H9 (cell line): Measurements from ENCODE around the gene GMPR2. TPM values are rescaled to one million over a fixed set of nuclear protein-coding genes. Genes with fewer than 3 reads are reported as not detected.

Experiments
- DNase-seq: peaks from one replicate; pipeline ENCODE4 v3.0.0-alpha.2; 2017
- H2AFZ ChIP-seq: one replicate; pipeline ENCODE4 v1.6.1; 2013; ENCODE audit warnings: mild to moderate bottlenecking, low read length, control low read depth, moderate library complexity
- H2AK5ac ChIP-seq: 2 replicates; pipeline ENCODE4 v1.6.1; 2013; ENCODE audit warnings: low read length, control low read depth, mixed read lengths; ENCODE audit not compliant: insufficient read length
- H2BK120ac ChIP-seq: one replicate; pipeline ENCODE4 v1.6.1; 2013; ENCODE audit warnings: low read depth, mild to moderate bottlenecking, low read length, control low read depth, inconsistent platforms; ENCODE audit not compliant: poor library complexity, severe bottlenecking
- H2BK12ac ChIP-seq: 2 replicates; pipeline ENCODE4 v1.6.1; 2013; ENCODE audit warnings: low read length, control low read depth, mixed read lengths, low read depth; ENCODE audit not compliant: insufficient read length
- H2BK15ac ChIP-seq: 2 replicates; pipeline ENCODE4 v1.6.1; 2013; ENCODE audit warnings: low read depth, low read length, control low read depth
- H2BK20ac ChIP-seq: one replicate; pipeline ENCODE4 v1.6.1; 2013; ENCODE audit warnings: low read depth, mild to moderate bottlenecking, low read length, control low read depth, inconsistent platforms; ENCODE audit not compliant: poor library complexity, severe bottlenecking
- H2BK5ac ChIP-seq: 2 replicates; pipeline ENCODE4 v1.6.1; 2013; ENCODE audit warnings: low read length, control low read depth, mixed read lengths; ENCODE audit not compliant: insufficient read length
- H3K14ac ChIP-seq: 2 replicates; pipeline ENCODE4 v1.6.1; 2013; ENCODE audit warnings: low read length, control low read depth; ENCODE audit not compliant: insufficient read depth
- H3K18ac ChIP-seq: 2 replicates; pipeline ENCODE4 v1.6.1; 2013; ENCODE audit warnings: low read depth, mild to moderate bottlenecking, mixed read lengths, low read length, control low read depth; ENCODE audit not compliant: insufficient read length
- H3K23ac ChIP-seq: 2 replicates; pipeline ENCODE4 v1.6.1; 2013; ENCODE audit warnings: low read length, control low read depth, mixed read lengths, low read depth; ENCODE audit not compliant: insufficient read length
- H3K23me2 ChIP-seq: 2 replicates; pipeline ENCODE4 v1.6.1; 2013; ENCODE audit warnings: low read depth, mild to moderate bottlenecking, mixed read lengths, low read length, control low read depth; ENCODE audit not compliant: insufficient read length, poor library complexity, severe bottlenecking
- H3K27ac ChIP-seq: 2 replicates; pipeline ENCODE4 v1.5.1; 2013; ENCODE audit warnings: low read length, control low read depth, mixed read lengths, low read depth; ENCODE audit not compliant: insufficient read length
- H3K27me3 ChIP-seq: 2 replicates; pipeline ENCODE4 v1.6.1; 2013; ENCODE audit warnings: low read length, control low read depth, inconsistent platforms; ENCODE audit not compliant: insufficient read depth
- H3K4ac ChIP-seq: 2 replicates; pipeline ENCODE4 v1.6.1; 2013; ENCODE audit warnings: low read depth, mild to moderate bottlenecking, control low read depth, inconsistent platforms, low read length, moderate library complexity
- H3K4me1 ChIP-seq: 2 replicates; pipeline ENCODE4 v1.6.1; 2013; ENCODE audit warnings: low read length, control low read depth, inconsistent platforms; ENCODE audit not compliant: insufficient read depth
- H3K4me2 ChIP-seq: 2 replicates; pipeline ENCODE4 v1.6.1; 2013; ENCODE audit warnings: low read length, control low read depth, mixed read lengths; ENCODE audit not compliant: insufficient read length, insufficient read depth
- H3K56ac ChIP-seq: 2 replicates; pipeline ENCODE4 v1.6.1; 2013; ENCODE audit warnings: low read depth, mild to moderate bottlenecking, mixed read lengths, low read length, control low read depth; ENCODE audit not compliant: insufficient read length
- H3K79me1 ChIP-seq: 2 replicates; pipeline ENCODE4 v1.6.1; 2013; ENCODE audit warnings: low read depth, mild to moderate bottlenecking, moderate library complexity, low read length, control low read depth, inconsistent platforms; ENCODE audit not compliant: insufficient read depth, poor library complexity, severe bottlenecking
- H3K79me2 ChIP-seq: 2 replicates; pipeline ENCODE4 v1.6.1; 2013; ENCODE audit warnings: low read length, control low read depth, inconsistent platforms; ENCODE audit not compliant: insufficient read depth
- H3K9ac ChIP-seq: 2 replicates; pipeline ENCODE4 v1.6.1; 2013; ENCODE audit warnings: low read length, control low read depth, mixed read lengths; ENCODE audit not compliant: insufficient read length; ENCODE audit errors: extremely low read depth
- H3K9me3 ChIP-seq: one replicate; pipeline ENCODE4 v1.6.1; 2013; ENCODE audit warnings: low read depth, low read length, inconsistent platforms; ENCODE audit not compliant: control insufficient read depth
- H3T11ph ChIP-seq: one replicate; pipeline ENCODE4 v1.6.1; 2013; ENCODE audit warnings: mild to moderate bottlenecking, low read length, control low read depth, inconsistent platforms
- H4K20me1 ChIP-seq: one replicate; pipeline ENCODE4 v1.6.1; 2013; ENCODE audit not compliant: control insufficient read depth, insufficient read length, insufficient read depth
- H4K5ac ChIP-seq: 2 replicates; pipeline ENCODE4 v1.6.1; 2013; ENCODE audit warnings: low read depth, mild to moderate bottlenecking, mixed read lengths, low read length, control low read depth; ENCODE audit not compliant: insufficient read length
- H4K8ac ChIP-seq: replicated peaks from 2 replicates; pipeline ENCODE4 v1.6.1; 2013; ENCODE audit warnings: low read length, control low read depth, mixed read lengths, low read depth; ENCODE audit not compliant: insufficient read length
- H4K91ac ChIP-seq: 2 replicates; pipeline ENCODE4 v1.6.1; 2013; ENCODE audit warnings: low read depth, mild to moderate bottlenecking, moderate library complexity, mixed read lengths, low read length, control low read depth; ENCODE audit not compliant: insufficient read length
- H3K27ac Mint-ChIP-seq, 3 experiments: 2 replicates in 2 of 3; 3 replicates in 1 of 3; pipeline ENCODE4 v1.8.0; 2020 to 2021; ENCODE audit warnings: mixed read lengths in 3 of 3, mild to moderate bottlenecking in 1 of 3, moderate library complexity in 1 of 3
- H3K27me3 Mint-ChIP-seq: 2 replicates; pipeline ENCODE4 v1.8.0; 2021; ENCODE audit warnings: low read depth, mild to moderate bottlenecking, moderate library complexity, mixed read lengths
- H3K36me3 Mint-ChIP-seq, 3 experiments: 2 replicates in 2 of 3; 3 replicates in 1 of 3; pipeline ENCODE4 v1.8.0; 2020 to 2021; ENCODE audit warnings: low read depth in 3 of 3, mixed read lengths in 3 of 3; ENCODE audit not compliant: insufficient read depth in 1 of 3
- H3K4me1 Mint-ChIP-seq, 2 experiments: 2 replicates each; pipeline ENCODE4 v1.8.0; 2020; ENCODE audit warnings: mixed read lengths in 2 of 2
- H3K4me3 Mint-ChIP-seq, 2 experiments: 2 replicates in 1 of 2; 3 replicates in 1 of 2; pipeline ENCODE4 v1.8.0; 2020 to 2021; ENCODE audit warnings: mild to moderate bottlenecking in 2 of 2, mixed read lengths in 2 of 2, moderate library complexity in 1 of 2
- H3K9me3 Mint-ChIP-seq, 2 experiments: 2 replicates in 1 of 2; 3 replicates in 1 of 2; pipeline ENCODE4 v1.8.0; 2020; ENCODE audit warnings: mild to moderate bottlenecking in 2 of 2, mixed read lengths in 2 of 2, moderate library complexity in 1 of 2
- WGBS: extraction: QIAGEN DNeasy Blood & Tissue Kit; methylation state at CpG from one replicate; pipeline ENCODE4 v1.1.7; 2013; ENCODE audit warnings: missing lambda C conversion rate, low lambda C conversion rate, mixed read lengths; ENCODE audit not compliant: insufficient read length; ENCODE audit errors: extremely low coverage; 5-methylcytosine and 5-hydroxymethylcytosine counted together
- total RNA-seq: library from RNA; stranded (reverse); gene quantifications from 2 replicates; pipeline ENCODE4 v1.2.1, GENCODE V29; 2021
- TF ChIP-seq, protein P1 (sequence below): fragments of 200-600 bp; sonication (generic); conservative IDR thresholded peaks from 3 replicates; pipeline ENCODE4 v1.8.0; 2021; ENCODE audit warnings: antibody characterized with exemption, mild to moderate bottlenecking

The GMPR2 gene
- total RNA-seq, 1 experiment from 2014 or later: 84.7 TPM

DNA sequence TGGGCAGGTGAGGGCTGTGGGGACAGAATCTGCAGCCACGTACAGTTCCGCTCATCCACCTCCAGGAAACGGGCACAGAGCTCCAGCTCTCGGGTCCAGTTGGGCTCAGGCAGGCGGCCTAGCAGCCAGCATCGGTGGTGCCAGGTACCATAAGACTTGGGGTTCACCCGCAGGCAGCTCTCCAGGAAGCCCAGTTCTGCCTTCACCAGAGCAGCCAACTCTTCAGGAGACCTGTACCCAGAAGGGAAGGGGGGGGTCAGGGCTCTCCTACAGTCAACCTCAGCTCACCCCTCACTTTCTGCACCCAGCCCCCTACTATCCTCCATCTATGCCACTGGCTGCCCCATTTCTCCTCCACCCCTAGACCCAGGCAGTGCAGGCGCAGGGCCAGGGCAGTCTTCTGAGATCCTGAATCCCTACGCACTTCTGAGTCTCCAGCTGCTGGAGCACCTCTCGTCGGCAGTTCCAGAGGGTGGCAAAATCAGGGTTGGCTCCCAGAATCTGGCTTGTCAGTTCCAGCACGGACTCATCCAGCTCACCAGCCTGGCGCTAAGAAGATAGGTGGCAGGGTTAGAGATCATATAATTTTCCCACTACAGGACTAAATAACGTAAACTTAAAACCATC is 37.3 kb downstream of the GMPR2 start:
- H4K5ac ChIP-seq: no peak overlapping the region
- no peak overlapping the region for H2BK120ac ChIP-seq
- H3K23ac ChIP-seq: no peak overlapping the region
- H3K9me3 ChIP-seq: no peaks in the 10 kb centered on the region
- H3K18ac ChIP-seq: no peak overlapping the region
- H3K56ac ChIP-seq: no peak overlapping the region
- no peak overlapping the region for H3K14ac ChIP-seq
- H2BK5ac ChIP-seq: no peak overlapping the region
- WGBS: no CpG with 5 or more reads among the region's 14 CpGs
- no peak overlapping the region for H3T11ph ChIP-seq
- no peaks in the 10 kb centered on the region for H4K20me1 ChIP-seq
- H3K9me3 Mint-ChIP-seq: no peaks in the 10 kb centered on the region
- no peak overlapping the region for H3K4ac ChIP-seq
- no peak overlapping the region for H2AK5ac ChIP-seq
- no peaks in the 10 kb centered on the region for H3K79me1 ChIP-seq
- no peak overlapping the region for H4K91ac ChIP-seq
- no peak overlapping the region for H3K9ac ChIP-seq
- H3K4me2 ChIP-seq: peak overlapping the region; percentile 69
- no peaks in the 10 kb centered on the region for H3K79me2 ChIP-seq
- peaks cover 8% of the 10 kb centered on the region for H3K23me2 ChIP-seq
- H3K4me1 ChIP-seq: no peaks in the 10 kb centered on the region
- no peak overlapping the region for H2BK12ac ChIP-seq
- peak overlapping the region; percentile 83 to 86; a peak in 3 of 5 replicates for H3K4me3 Mint-ChIP-seq
- TF ChIP-seq, protein P1, sequence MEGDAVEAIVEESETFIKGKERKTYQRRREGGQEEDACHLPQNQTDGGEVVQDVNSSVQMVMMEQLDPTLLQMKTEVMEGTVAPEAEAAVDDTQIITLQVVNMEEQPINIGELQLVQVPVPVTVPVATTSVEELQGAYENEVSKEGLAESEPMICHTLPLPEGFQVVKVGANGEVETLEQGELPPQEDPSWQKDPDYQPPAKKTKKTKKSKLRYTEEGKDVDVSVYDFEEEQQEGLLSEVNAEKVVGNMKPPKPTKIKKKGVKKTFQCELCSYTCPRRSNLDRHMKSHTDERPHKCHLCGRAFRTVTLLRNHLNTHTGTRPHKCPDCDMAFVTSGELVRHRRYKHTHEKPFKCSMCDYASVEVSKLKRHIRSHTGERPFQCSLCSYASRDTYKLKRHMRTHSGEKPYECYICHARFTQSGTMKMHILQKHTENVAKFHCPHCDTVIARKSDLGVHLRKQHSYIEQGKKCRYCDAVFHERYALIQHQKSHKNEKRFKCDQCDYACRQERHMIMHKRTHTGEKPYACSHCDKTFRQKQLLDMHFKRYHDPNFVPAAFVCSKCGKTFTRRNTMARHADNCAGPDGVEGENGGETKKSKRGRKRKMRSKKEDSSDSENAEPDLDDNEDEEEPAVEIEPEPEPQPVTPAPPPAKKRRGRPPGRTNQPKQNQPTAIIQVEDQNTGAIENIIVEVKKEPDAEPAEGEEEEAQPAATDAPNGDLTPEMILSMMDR: no peak
- H3K4me1 Mint-ChIP-seq: peaks cover 12 to 14% of the 10 kb centered on the region in 2 experiments
- no peaks in the 10 kb centered on the region for H3K27me3 Mint-ChIP-seq
- H4K8ac ChIP-seq: no peak overlapping the region
- H3K36me3 Mint-ChIP-seq: peaks cover 3 to 21% (median 14%) of the 10 kb centered on the region in 3 experiments; a peak in 5 of 7 replicates
- no peak overlapping the region for H3K27ac Mint-ChIP-seq
- DNase-seq: no peak
- no peak overlapping the region for H2BK20ac ChIP-seq
- H2BK15ac ChIP-seq: no peak overlapping the region
- H2AFZ ChIP-seq: no peak overlapping the region
- H3K27me3 ChIP-seq: no peaks in the 10 kb centered on the region
- no peak overlapping the region for H3K27ac ChIP-seq
